Mesothelial cell of epicardium (in vitro differentiated cells): ENCODE measurements around the gene NFKBIE. TPM values are rescaled to one million over a fixed set of nuclear protein-coding genes. Genes with fewer than 3 reads are reported as not detected.

ENCODE experiments used
- DNase-seq, 2 experiments: peaks; one replicate each; pipeline ENCODE4 v3.0.0; 2021; ENCODE audit warnings: low spot score in 2 of 2; ENCODE audit not compliant: unreplicated experiment in 2 of 2
- H3K27ac Mint-ChIP-seq: 2 replicates; pipeline ENCODE4 v1.8.0; 2021; ENCODE audit warnings: mixed read lengths
- H3K27me3 Mint-ChIP-seq: 2 replicates; pipeline ENCODE4 v1.8.0; 2021; ENCODE audit warnings: low read depth, mixed read lengths
- H3K36me3 Mint-ChIP-seq: 2 replicates; pipeline ENCODE4 v1.8.0; 2021; ENCODE audit warnings: mixed read lengths
- H3K4me1 Mint-ChIP-seq: 2 replicates; pipeline ENCODE4 v1.8.0; 2021; ENCODE audit warnings: mixed read lengths
- H3K4me3 Mint-ChIP-seq: 2 replicates; pipeline ENCODE4 v1.8.0; 2021; ENCODE audit warnings: mild to moderate bottlenecking, moderate library complexity, mixed read lengths
- H3K9me3 Mint-ChIP-seq: 2 replicates; pipeline ENCODE4 v1.8.0; 2021; ENCODE audit warnings: mixed read lengths
- total RNA-seq: library from RNA; stranded (reverse); gene quantifications from 3 replicates; pipeline ENCODE4 v1.2.1, GENCODE V29; 2021
- TF ChIP-seq, protein P1 (sequence below): fragments of 200-600 bp; sonication (generic); IDR thresholded peaks from one replicate; pipeline ENCODE4 v1.5.0; 2021; ENCODE audit warnings: antibody characterized with exemption; ENCODE audit not compliant: unreplicated experiment

The NFKBIE gene
- total RNA-seq, 1 donor from 2014 or later: 9.7 TPM

DNA sequence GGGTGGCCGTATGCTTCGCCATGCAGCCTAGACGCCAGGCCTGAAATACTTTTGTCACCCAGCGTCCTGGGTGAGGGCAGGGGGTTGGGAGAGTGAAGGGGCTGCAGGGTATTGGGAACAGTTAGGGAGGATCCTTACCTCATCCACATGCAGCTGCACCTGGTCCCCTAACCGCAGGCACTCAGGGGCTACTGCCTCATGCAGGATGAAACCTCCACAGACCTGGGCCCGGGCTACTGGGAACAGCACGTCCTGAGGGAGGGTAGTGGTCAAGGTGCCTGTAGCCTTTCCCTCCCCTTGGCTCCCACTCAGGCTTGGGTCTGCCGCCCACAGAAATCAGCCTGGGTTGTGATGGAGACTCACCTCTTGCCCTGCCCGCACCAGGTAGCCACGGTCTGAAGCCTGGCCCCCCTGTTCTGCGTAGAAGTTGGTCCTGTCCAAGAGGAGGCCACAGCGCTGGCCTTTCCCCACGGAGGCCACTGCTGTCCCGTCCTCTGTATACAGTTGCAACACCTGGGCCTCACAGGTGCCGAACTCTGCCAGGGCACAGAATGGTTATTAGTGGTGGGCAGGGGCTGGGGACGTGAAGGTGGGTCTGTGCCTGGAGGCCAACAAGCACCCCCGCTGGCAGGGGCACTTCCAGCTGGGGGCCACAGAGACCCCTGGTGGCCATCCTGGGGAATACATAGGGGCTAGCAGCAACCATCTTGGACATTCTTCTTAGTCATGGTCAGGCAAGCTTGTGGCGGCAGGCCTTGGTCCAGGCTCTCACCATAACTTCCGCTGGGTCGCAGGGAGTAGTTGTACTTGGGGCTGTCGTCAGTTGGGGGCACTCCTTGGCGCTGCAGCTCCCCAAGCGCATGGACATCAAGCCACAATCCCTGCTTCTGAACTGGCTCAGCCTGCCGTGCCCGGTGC lies 39.2 kb upstream of the NFKBIE start:
- no peaks in the 10 kb centered on the region for H3K9me3 Mint-ChIP-seq
- no peak overlapping the region for H3K27ac Mint-ChIP-seq
- no peaks in the 10 kb centered on the region for H3K4me1 Mint-ChIP-seq
- no peak overlapping the region for H3K4me3 Mint-ChIP-seq
- no peak for DNase-seq
- TF ChIP-seq, protein P1, sequence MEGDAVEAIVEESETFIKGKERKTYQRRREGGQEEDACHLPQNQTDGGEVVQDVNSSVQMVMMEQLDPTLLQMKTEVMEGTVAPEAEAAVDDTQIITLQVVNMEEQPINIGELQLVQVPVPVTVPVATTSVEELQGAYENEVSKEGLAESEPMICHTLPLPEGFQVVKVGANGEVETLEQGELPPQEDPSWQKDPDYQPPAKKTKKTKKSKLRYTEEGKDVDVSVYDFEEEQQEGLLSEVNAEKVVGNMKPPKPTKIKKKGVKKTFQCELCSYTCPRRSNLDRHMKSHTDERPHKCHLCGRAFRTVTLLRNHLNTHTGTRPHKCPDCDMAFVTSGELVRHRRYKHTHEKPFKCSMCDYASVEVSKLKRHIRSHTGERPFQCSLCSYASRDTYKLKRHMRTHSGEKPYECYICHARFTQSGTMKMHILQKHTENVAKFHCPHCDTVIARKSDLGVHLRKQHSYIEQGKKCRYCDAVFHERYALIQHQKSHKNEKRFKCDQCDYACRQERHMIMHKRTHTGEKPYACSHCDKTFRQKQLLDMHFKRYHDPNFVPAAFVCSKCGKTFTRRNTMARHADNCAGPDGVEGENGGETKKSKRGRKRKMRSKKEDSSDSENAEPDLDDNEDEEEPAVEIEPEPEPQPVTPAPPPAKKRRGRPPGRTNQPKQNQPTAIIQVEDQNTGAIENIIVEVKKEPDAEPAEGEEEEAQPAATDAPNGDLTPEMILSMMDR: peak; percentile 80
- peaks cover 32% of the 10 kb centered on the region for H3K36me3 Mint-ChIP-seq
- no peaks in the 10 kb centered on the region for H3K27me3 Mint-ChIP-seq

DNA sequence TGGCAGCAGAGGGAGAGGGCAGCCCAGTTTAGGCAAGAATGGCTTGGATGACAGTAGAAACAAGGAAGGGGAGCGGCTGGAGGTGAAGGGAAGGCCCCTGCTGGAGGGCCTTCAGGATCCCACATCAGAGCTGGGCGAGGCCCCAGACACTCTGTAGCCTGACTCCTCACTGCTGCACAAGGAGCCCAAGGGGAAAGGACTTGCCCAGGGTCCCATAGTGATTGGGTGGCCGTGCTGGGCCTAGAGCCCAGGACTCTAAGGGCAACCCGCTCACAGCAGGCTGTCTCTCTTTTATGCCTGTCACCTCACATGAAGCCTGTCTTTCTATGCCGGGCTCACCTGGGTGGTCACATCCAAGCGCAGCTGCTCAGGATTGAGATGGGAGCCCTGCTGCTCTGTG lies 38.5 kb upstream of the NFKBIE start:
- H3K9me3 Mint-ChIP-seq: no peaks in the 10 kb centered on the region
- no peaks in the 10 kb centered on the region for H3K4me1 Mint-ChIP-seq
- no peak for DNase-seq
- TF ChIP-seq, protein P1: no peak
- peaks cover 28% of the 10 kb centered on the region for H3K36me3 Mint-ChIP-seq
- H3K4me3 Mint-ChIP-seq: no peak overlapping the region
- H3K27ac Mint-ChIP-seq: no peak overlapping the region
- peaks cover 6% of the 10 kb centered on the region for H3K27me3 Mint-ChIP-seq

DNA sequence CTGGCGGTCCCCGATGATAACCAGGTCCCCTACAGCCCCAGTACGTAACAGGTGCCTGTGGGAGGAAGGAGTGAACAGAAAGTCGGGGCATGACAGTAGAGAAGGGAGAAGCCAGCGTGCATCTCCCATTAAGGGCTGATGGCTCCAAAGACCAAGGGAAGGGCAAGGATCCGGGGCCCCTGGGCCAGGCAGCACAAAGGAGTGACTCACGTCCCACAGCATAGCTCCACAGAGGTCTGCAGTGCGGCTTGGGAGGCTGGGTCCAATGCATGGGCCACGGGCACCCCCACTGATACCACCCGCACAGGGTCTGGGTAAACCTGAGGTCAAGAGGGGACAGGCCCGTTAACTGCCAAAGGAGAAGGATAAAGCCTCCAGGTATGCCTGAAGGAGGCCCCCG lies 37.5 kb upstream of the NFKBIE start:
- peaks cover 15% of the 10 kb centered on the region for H3K27me3 Mint-ChIP-seq
- TF ChIP-seq, protein P1: no peak
- H3K27ac Mint-ChIP-seq: no peak overlapping the region
- no peak for DNase-seq
- H3K9me3 Mint-ChIP-seq: no peaks in the 10 kb centered on the region
- no peak overlapping the region for H3K4me3 Mint-ChIP-seq
- H3K36me3 Mint-ChIP-seq: peaks cover 23% of the 10 kb centered on the region
- H3K4me1 Mint-ChIP-seq: peaks cover under 1% of the 10 kb centered on the region

DNA sequence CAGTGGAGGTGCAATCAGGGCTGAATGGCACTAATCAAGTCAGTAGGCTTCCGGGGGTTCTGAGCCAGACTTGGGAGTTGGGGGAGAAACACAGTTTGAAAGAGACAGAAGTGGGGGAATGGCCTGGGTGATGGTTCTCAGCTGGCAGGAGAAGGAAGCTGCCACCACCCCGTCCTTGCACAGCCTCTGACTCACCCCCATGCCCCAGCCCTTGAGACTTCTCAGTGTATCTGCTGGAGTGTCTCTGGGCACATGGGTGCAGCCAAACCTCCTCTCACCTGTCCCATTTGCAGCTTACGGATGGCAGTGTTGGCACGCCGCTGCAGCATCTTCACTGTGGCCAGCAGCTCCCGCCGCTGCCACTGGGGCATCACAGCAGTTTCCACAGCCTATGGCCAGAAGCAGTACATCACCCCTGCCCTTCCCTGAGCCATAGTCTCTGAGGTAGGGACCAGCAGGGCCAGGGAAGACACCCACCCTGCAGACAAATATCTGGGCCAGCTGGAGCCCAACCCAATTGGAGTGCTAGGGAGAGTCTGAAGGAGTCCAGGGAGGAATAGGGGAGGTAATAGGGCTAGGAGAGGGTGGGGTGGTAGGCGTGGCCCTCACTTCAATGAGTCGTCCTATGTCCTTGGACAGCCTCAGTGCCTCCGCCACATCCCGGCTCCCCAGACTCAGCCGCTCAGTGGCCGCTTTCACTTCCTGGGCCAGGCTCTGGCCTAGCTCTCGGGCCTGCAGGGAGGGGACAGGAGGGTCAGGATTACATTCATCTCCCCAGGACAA lies 36.6 kb upstream of the NFKBIE start:
- H3K9me3 Mint-ChIP-seq: no peaks in the 10 kb centered on the region
- H3K4me1 Mint-ChIP-seq: peaks cover 3% of the 10 kb centered on the region
- H3K36me3 Mint-ChIP-seq: peaks cover 23% of the 10 kb centered on the region
- no peak for DNase-seq
- H3K27me3 Mint-ChIP-seq: peaks cover 20% of the 10 kb centered on the region
- TF ChIP-seq, protein P1: no peak
- no peak overlapping the region for H3K4me3 Mint-ChIP-seq
- H3K27ac Mint-ChIP-seq: no peak overlapping the region

DNA sequence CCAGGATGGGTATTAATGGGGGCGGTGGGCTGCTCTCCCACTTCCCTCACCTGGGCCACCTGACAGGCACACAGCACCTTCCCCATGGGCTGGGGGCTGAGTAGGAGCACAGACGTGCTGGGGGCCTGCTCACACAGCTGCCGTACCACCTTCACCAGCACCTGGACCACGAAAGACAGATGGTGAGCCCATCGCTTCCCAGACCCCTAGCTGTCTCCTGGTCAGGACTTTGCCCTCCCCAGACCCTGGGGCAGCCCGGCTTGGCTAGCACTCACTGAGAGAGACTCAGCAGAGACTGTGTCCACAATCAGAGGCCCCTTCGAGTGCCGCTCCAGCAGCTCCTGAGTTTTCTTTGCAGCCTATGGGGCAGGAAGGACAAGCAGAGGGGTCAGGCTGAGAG lies 35.8 kb upstream of the NFKBIE start:
- TF ChIP-seq, protein P1: no peak
- Mint-ChIP-seq H3K9me3 (no peaks in the 10 kb centered on the region), H3K36me3 (peaks cover 23% of the 10 kb centered on the region), H3K4me1 (peaks cover 5% of the 10 kb centered on the region), H3K4me3 (no peak overlapping the region), H3K27me3 (peaks cover 29% of the 10 kb centered on the region), H3K27ac (no peak overlapping the region)
- DNase-seq: no peak
